PC-3 (cell line): ENCODE data around the gene PLD1.

ENCODE experiments used
- CTCF ChIP-seq: fragments of 300-600 bp; sonication (generic); conservative IDR thresholded peaks from 2 replicates; pipeline ENCODE4 v1.5.1; 2017; ENCODE audit warnings: antibody characterized with exemption, low read depth, mild to moderate bottlenecking, low read length
- EZH2 ChIP-seq: fragments of 300-600 bp; sonication (generic); IDR thresholded peaks from one replicate; pipeline ENCODE4 v1.6.1; 2017; ENCODE audit warnings: antibody characterized with exemption, mild to moderate bottlenecking, low read length; ENCODE audit not compliant: unreplicated experiment
- EZH2phosphoT487 ChIP-seq: fragments of 300-600 bp; sonication (generic); IDR thresholded peaks from 2 replicates; pipeline ENCODE4 v1.6.1; 2018; ENCODE audit warnings: mild to moderate bottlenecking, antibody characterized with exemption, low read length, borderline replicate concordance

- TF ChIP-seq CTCF (no peak), EZH2 (no peak), EZH2phosphoT487 (no peak)
These were observed 20.2 kb upstream of the PLD1 start for GRCh38 chr3:171830518-171830875.
